H1 (cell line): ENCODE data around the gene DGKD. TPM values are rescaled to one million over a fixed set of nuclear protein-coding genes. Genes with fewer than 3 reads are reported as not detected.

ENCODE experiments used
- CTCF ChIA-PET: fragments of 300-600 bp; sonication (Branson Sonifier 250); formaldehyde crosslinking; loops from one replicate; lab custom pipeline; 2021; ENCODE audit not compliant: partially characterized antibody; lab: Charles Lee
- POLR2A ChIA-PET: fragments of 300-600 bp; sonication (Branson Sonifier 250); formaldehyde crosslinking; loops from one replicate; lab custom pipeline; 2021; ENCODE audit warnings: inconsistent platforms; ENCODE audit not compliant: partially characterized antibody; lab: Charles Lee
- DNase-seq, 2 experiments: peaks; one replicate each; pipeline versions ENCODE4 v3.0.0 to v3.0.0-alpha.2; 2010 to 2022; ENCODE audit warnings: low spot score in 2 of 2, low read depth in 1 of 2, mixed read lengths in 1 of 2
- FAIRE-seq: peaks from 2 replicates; lab custom pipeline; 2011; peaks lifted over from hg19 to GRCh38; lab: Jason Lieb, UNC
- H2AFZ ChIP-seq: 2 replicates; pipeline ENCODE4 v1.8.1; 2012; ENCODE audit warnings: low read length, inconsistent platforms
- H2AK5ac ChIP-seq: 2 replicates; pipeline ENCODE4 v1.6.1; 2013; ENCODE audit warnings: low read depth, low read length
- H2BK120ac ChIP-seq: replicated peaks from 2 replicates; pipeline ENCODE3; 2013; ENCODE audit warnings: low read depth, low read length, inconsistent platforms
- H2BK12ac ChIP-seq: 2 replicates; pipeline ENCODE4 v1.6.1; 2013; ENCODE audit warnings: low read depth, low read length
- H2BK15ac ChIP-seq: 2 replicates; pipeline ENCODE4 v1.6.1; 2013; ENCODE audit warnings: low read length
- H2BK20ac ChIP-seq: 2 replicates; pipeline ENCODE4 v1.6.1; 2013; ENCODE audit warnings: low read length
- H2BK5ac ChIP-seq: 2 replicates; pipeline ENCODE4 v1.6.1; 2013; ENCODE audit warnings: low read depth, low read length
- H3K14ac ChIP-seq: 2 replicates; pipeline ENCODE4 v1.6.1; 2013; ENCODE audit warnings: inconsistent platforms; ENCODE audit not compliant: insufficient read length
- H3K18ac ChIP-seq: 2 replicates; pipeline ENCODE4 v1.6.1; 2013; ENCODE audit warnings: low read length; ENCODE audit errors: extremely low read depth
- H3K23ac ChIP-seq: 2 replicates; pipeline ENCODE4 v1.6.1; 2013; ENCODE audit warnings: inconsistent platforms; ENCODE audit not compliant: insufficient read length
- H3K23me2 ChIP-seq: 2 replicates; pipeline ENCODE4 v1.6.1; 2013; ENCODE audit warnings: low read depth, low read length
- H3K27ac ChIP-seq: 2 replicates; pipeline ENCODE4 v1.6.1; 2011; ENCODE audit warnings: low read depth, low read length, inconsistent platforms
- H3K27me3 ChIP-seq, 4 experiments: replicated peaks in 1 of 4; 1 replicate in 1 of 4; 2 replicates in 3 of 4; pipeline versions ENCODE4 v1.6.1 to v1.8.1; 2011 to 2013; ENCODE audit warnings: low read length in 3 of 4, mild to moderate bottlenecking in 3 of 4, inconsistent platforms in 2 of 4, mixed read lengths in 2 of 4, moderate library complexity in 1 of 4; ENCODE audit not compliant: control insufficient read depth in 3 of 4, insufficient read depth in 3 of 4; ENCODE audit errors: extremely low read depth in 1 of 4
- H3K36me3 ChIP-seq, 4 experiments: 2 replicates each; pipeline versions ENCODE4 v1.6.1 to v1.8.1; 2011 to 2013; ENCODE audit warnings: mild to moderate bottlenecking in 4 of 4, low read length in 3 of 4, moderate library complexity in 2 of 4, control low read depth in 1 of 4, inconsistent platforms in 1 of 4; ENCODE audit not compliant: insufficient read depth in 4 of 4, control insufficient read depth in 2 of 4
- H3K4ac ChIP-seq: replicated peaks from 2 replicates; pipeline ENCODE3; 2013; ENCODE audit warnings: low read length, low read depth, mixed read lengths, inconsistent platforms; ENCODE audit not compliant: insufficient read length
- H3K4me1 ChIP-seq, 4 experiments: replicated peaks in 1 of 4; 1 replicate in 1 of 4; 2 replicates in 3 of 4; pipeline versions ENCODE4 v1.6.1 to v1.8.1; 2011 to 2013; ENCODE audit warnings: low read length in 3 of 4, inconsistent platforms in 2 of 4, mixed read lengths in 1 of 4; ENCODE audit not compliant: insufficient read depth in 4 of 4, control insufficient read depth in 3 of 4
- H3K4me2 ChIP-seq, 2 experiments: 2 replicates each; pipeline versions ENCODE4 v1.6.1 to v1.8.1; 2011 to 2013; ENCODE audit warnings: low read depth in 2 of 2, low read length in 2 of 2, control low read depth in 1 of 2, inconsistent platforms in 1 of 2, mild to moderate bottlenecking in 1 of 2; ENCODE audit not compliant: insufficient read depth in 1 of 2
- H3K4me3 ChIP-seq, 4 experiments: fragments of 200-600, 300-600 bp in 1 of 4; sonication (generic), shearing (Covaris generic), sonication (Bioruptor Twin) in 1 of 4; 2 replicates each; pipeline versions ENCODE4 v1.5.1 to v1.8.1; 2011 to 2016; ENCODE audit warnings: low read length in 4 of 4, low read depth in 3 of 4, control low read depth in 2 of 4, inconsistent platforms in 2 of 4, mild to moderate bottlenecking in 2 of 4, mixed read lengths in 1 of 4, moderate library complexity in 1 of 4; ENCODE audit not compliant: insufficient read depth in 2 of 4; ENCODE audit errors: extremely low read depth in 1 of 4
- H3K56ac ChIP-seq: replicated peaks from 2 replicates; pipeline ENCODE3; 2013; ENCODE audit warnings: low read depth, mild to moderate bottlenecking, mixed read lengths, low read length, inconsistent platforms; ENCODE audit not compliant: insufficient read length
- H3K79me1 ChIP-seq: 2 replicates; pipeline ENCODE4 v1.6.1; 2013; ENCODE audit warnings: low read depth, low read length, control low read depth
- H3K79me2 ChIP-seq, 2 experiments: 2 replicates each; pipeline versions ENCODE4 v1.6.1 to v1.8.1; 2012 to 2013; ENCODE audit warnings: low read length in 2 of 2, mild to moderate bottlenecking in 2 of 2, inconsistent platforms in 1 of 2; ENCODE audit not compliant: insufficient read depth in 2 of 2, control insufficient read depth in 1 of 2
- H3K9ac ChIP-seq, 4 experiments: replicated peaks in 1 of 4; 1 replicate in 1 of 4; 2 replicates in 3 of 4; pipeline versions ENCODE4 v1.6.1 to v1.8.1; 2011 to 2013; ENCODE audit warnings: low read depth in 3 of 4, low read length in 3 of 4, control low read depth in 2 of 4, mild to moderate bottlenecking in 2 of 4, moderate library complexity in 2 of 4, inconsistent platforms in 1 of 4; ENCODE audit errors: extremely low read depth in 1 of 4
- H3K9me3 ChIP-seq, 2 experiments: 2 replicates each; pipeline versions ENCODE4 v1.6.1 to v1.8.1; 2012 to 2013; ENCODE audit warnings: mild to moderate bottlenecking in 2 of 2, moderate library complexity in 2 of 2, control low read depth in 1 of 2, inconsistent platforms in 1 of 2, low read depth in 1 of 2, low read length in 1 of 2, mixed read lengths in 1 of 2; ENCODE audit not compliant: insufficient read depth in 2 of 2
- H4K20me1 ChIP-seq, 2 experiments: replicated peaks in 1 of 2; 2 replicates each; pipeline versions ENCODE3 to v1.8.1; 2011 to 2013; ENCODE audit warnings: inconsistent platforms in 2 of 2, low read length in 2 of 2, mild to moderate bottlenecking in 1 of 2; ENCODE audit not compliant: insufficient read depth in 2 of 2, control insufficient read depth in 1 of 2
- H4K5ac ChIP-seq: 2 replicates; pipeline ENCODE4 v1.6.1; 2013; ENCODE audit warnings: low read length, low read depth, mixed read lengths, inconsistent platforms; ENCODE audit not compliant: insufficient read length
- H4K8ac ChIP-seq: 2 replicates; pipeline ENCODE4 v1.8.0; 2013; ENCODE audit warnings: mild to moderate bottlenecking, moderate library complexity, low read length, inconsistent platforms; ENCODE audit not compliant: insufficient read depth; ENCODE audit errors: extremely low read depth
- H4K91ac ChIP-seq: replicated peaks from 2 replicates; pipeline ENCODE3; 2013; ENCODE audit warnings: low read length, mixed read lengths, inconsistent platforms; ENCODE audit not compliant: insufficient read length
- CEBPB ChIP-seq: IDR thresholded peaks from 2 replicates; pipeline ENCODE4 v1.6.1; 2012; ENCODE audit warnings: low read depth, low read length
- CHD1 ChIP-seq: IDR thresholded peaks from 2 replicates; pipeline ENCODE4 v1.6.1; 2012; ENCODE audit warnings: low read depth, low read length, improper control_type of control experiment
- whole genome bisulfite sequencing, 2 experiments: shearing (Covaris generic) in 1 of 2; methylation state at CpG; one replicate each; pipeline versions ENCODE4 v1.1.6 to v1.1.7; 2013 to 2015; ENCODE audit warnings: low lambda C conversion rate in 2 of 2, mixed read lengths in 2 of 2, inconsistent platforms in 1 of 2, low coverage in 1 of 2, missing lambda C conversion rate in 1 of 2; ENCODE audit not compliant: insufficient replicate concordance in 2 of 2, insufficient coverage in 1 of 2, insufficient read length in 1 of 2; ENCODE audit errors: extremely low coverage in 1 of 2, missing lambda C conversion rate in 1 of 2; 5-methylcytosine and 5-hydroxymethylcytosine counted together
- polyA plus RNA-seq, 7 experiments: library from polyadenylated mRNA; depleted of rRNA in 3 of 7; stranded (reverse) in 5 of 7; unstranded in 2 of 7; fragments of >200 nt in 5 of 7; fragments of 200-250 nt in 2 of 7; gene quantifications; 1 replicate in 5 of 7; 2 replicates in 1 of 7; 4 replicates in 1 of 7; pipeline versions ENCODE4 v1.2.1 to v1.2.3, GENCODE V29; 2011 to 2013; ENCODE audit warnings: missing spikeins in 2 of 7, mixed read lengths in 2 of 7
- total RNA-seq: library from RNA; stranded (reverse); fragmentation: NEBNext Ultra II Directional; extraction: Animal tissue kit (Norgen Biotek cat#: 25700); gene quantifications from 2 replicates; pipeline ENCODE4 v1.2.1, GENCODE V29; 2021

DGKD gene
- total and polyA plus RNA-seq, 2 of the 8 experiments (the other 6 are each of a cell fraction or from before 2014, with no cell fraction given), result 7.7 to 30.9 TPM

- Histone ChIP-seq H3K18ac (no peak overlapping the region), H2BK12ac (no peak overlapping the region), H2BK20ac (no peak overlapping the region), H3K14ac (no peak overlapping the region), H3K36me3 (no peaks in the 10 kb centered on the region), H3K23ac (no peak overlapping the region), H4K91ac (no peak overlapping the region), H2AK5ac (no peak overlapping the region), H4K8ac (no peak overlapping the region), H3K9me3 (0 out of 4 replicates have a peak, but pooled peaks cover 0 to 4% of the 10 kb centered on the region in 2 experiments), H3K79me2 (no peaks in the 10 kb centered on the region), H3K23me2 (no peaks in the 10 kb centered on the region), H3K9ac (no peak overlapping the region), H2BK15ac (no peak overlapping the region), H3K4me2 (no peak overlapping the region), H2AFZ (no peak overlapping the region), H3K4me1 (no peaks in the 10 kb centered on the region), H3K56ac (no peak overlapping the region), H4K20me1 (no peaks in the 10 kb centered on the region), H3K27ac (no peak overlapping the region), H3K27me3 (no peaks in the 10 kb centered on the region; a peak in 1 of 7 replicates), H4K5ac (no peak overlapping the region), H3K79me1 (no peaks in the 10 kb centered on the region), H3K4me3 (no peak overlapping the region), H3K4ac (no peak overlapping the region), H2BK120ac (no peak overlapping the region), H2BK5ac (no peak overlapping the region)
- WGBS, 2 experiments, result 92% methylated on average over 15 of the region's 15 CpGs; no CpG with 5 or more reads in 1 of the 2 experiments
- POLR2A ChIA-PET, result interaction anchor here (0.6 to 1.2 kb wide), 5 partner anchors 12 to 349 kb away, joined by 3 to 4 read pairs (median 3); no protein-coding TSS in a partner anchor
- FAIRE-seq (no peak), DNase-seq (no peak)
- TF ChIP-seq CHD1, result no peak
- peak; percentile 30; the same call in 1 of the 2 replicates for TF ChIP-seq CEBPB
- CTCF ChIA-PET, result interaction anchor here (2.6 kb wide), 1 partner anchor 10 kb away, joined by 8 read pairs; no protein-coding TSS in a partner anchor
These were observed 11.1 kb upstream of the DGKD start for GRCh38 chr2:233343171-233343705.
